ENCODE data around the gene MAGI2. TPM values are rescaled to one million over a fixed set of nuclear protein-coding genes. Genes with fewer than 3 reads are reported as not detected.

The MAGI2 gene
- total RNA-seq, 1 experiment from 2014 or later: 14.3 TPM

DNA sequence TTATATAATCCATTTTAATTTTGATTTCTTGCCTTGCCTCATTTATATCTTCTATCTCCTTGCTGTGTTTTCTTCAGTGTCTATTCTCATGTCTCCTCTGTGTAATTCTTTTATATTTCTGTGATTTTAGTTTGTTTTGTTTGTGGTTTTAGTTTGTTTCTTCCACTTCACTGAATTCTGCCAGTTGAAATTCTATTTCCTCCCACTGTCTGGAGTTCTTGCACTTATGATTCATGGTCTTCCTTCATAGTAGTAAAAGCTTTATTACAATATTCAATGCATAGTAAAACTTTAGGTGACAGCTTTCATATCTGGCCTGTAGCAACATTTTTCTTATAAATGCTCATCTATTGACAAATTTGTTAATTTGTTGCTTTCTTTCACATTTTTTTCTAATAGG, 113.3 kb downstream of the MAGI2 start:
- Histone ChIP-seq H4K8ac (replicated peaks; ENCODE audit: insufficient read length, low read depth, low read length) (no peak overlapping the region), H3T11ph (ENCODE audit: low read length) (no peak overlapping the region), H4K91ac (ENCODE audit: insufficient read length, low read depth, low read length) (no peak overlapping the region), H2BK5ac (ENCODE audit: insufficient read length, low read length) (no peak overlapping the region), H3K4me1 (ENCODE audit: insufficient read depth, low read length) (no peaks in the 10 kb centered on the region; the same call in 1 of the 2 replicates), H2BK20ac (ENCODE audit: low read depth, low read length, poor library complexity, severe bottlenecking) (no peak overlapping the region), H2AFZ (ENCODE audit: low read length) (no peak overlapping the region), H2AK5ac (ENCODE audit: insufficient read length, low read length) (no peak overlapping the region), H3K27me3 (ENCODE audit: insufficient read depth, low read length) (no peaks in the 10 kb centered on the region), H3K9me3 (ENCODE audit: control insufficient read depth, low read depth, low read length) (no peaks in the 10 kb centered on the region), H4K5ac (ENCODE audit: insufficient read length, low read depth, low read length) (no peak overlapping the region), H3K27ac (ENCODE audit: insufficient read length, low read depth, low read length) (no peak overlapping the region), H3K79me2 (ENCODE audit: insufficient read depth, low read length) (no peaks in the 10 kb centered on the region), H3K79me1 (ENCODE audit: insufficient read depth, low read depth, low read length, poor library complexity, severe bottlenecking) (no peaks in the 10 kb centered on the region), H3K4ac (ENCODE audit: low read depth, low read length) (no peak overlapping the region), H3K18ac (ENCODE audit: insufficient read length, low read depth, low read length) (no peak overlapping the region), H3K56ac (ENCODE audit: insufficient read length, low read depth, low read length) (no peak overlapping the region), H2BK15ac (ENCODE audit: low read depth, low read length) (no peak overlapping the region), H2BK120ac (ENCODE audit: low read depth, low read length, poor library complexity, severe bottlenecking) (no peak overlapping the region), H3K4me2 (ENCODE audit: insufficient read depth, insufficient read length, low read length) (no peak overlapping the region), H3K23me2 (ENCODE audit: insufficient read length, low read depth, low read length, poor library complexity, severe bottlenecking) (no peaks in the 10 kb centered on the region), H3K9ac (ENCODE audit: extremely low read depth, insufficient read length, low read length) (no peak overlapping the region), H2BK12ac (ENCODE audit: insufficient read length, low read depth, low read length) (no peak overlapping the region), H3K14ac (ENCODE audit: insufficient read depth, low read length) (no peak overlapping the region), H3K23ac (ENCODE audit: insufficient read length, low read depth, low read length) (no peak overlapping the region), H4K20me1 (ENCODE audit: control insufficient read depth, insufficient read depth, insufficient read length) (no peaks in the 10 kb centered on the region)
- no peak for TF ChIP-seq CTCF (conservative IDR thresholded peaks at IDR 0.05)
- Mint-ChIP-seq H3K36me3 (ENCODE audit: insufficient read depth in 1 of 3, low read depth in 3 of 3) (no peaks in the 10 kb centered on the region), H3K4me1 (no peaks in the 10 kb centered on the region), H3K4me3 (no peak overlapping the region), H3K9me3 (no peaks in the 10 kb centered on the region), H3K27ac (no peak overlapping the region), H3K27me3 (ENCODE audit: low read depth) (no peaks in the 10 kb centered on the region)
- no peak for DNase-seq
